Measurements from ENCODE around the gene ATAD3B. TPM values are rescaled to one million over a fixed set of nuclear protein-coding genes. Genes with fewer than 3 reads are reported as not detected.
A peak's percentile ranks its signal among the peaks of the same experiment; 100 is the strongest.

ATAD3B gene, protein sequence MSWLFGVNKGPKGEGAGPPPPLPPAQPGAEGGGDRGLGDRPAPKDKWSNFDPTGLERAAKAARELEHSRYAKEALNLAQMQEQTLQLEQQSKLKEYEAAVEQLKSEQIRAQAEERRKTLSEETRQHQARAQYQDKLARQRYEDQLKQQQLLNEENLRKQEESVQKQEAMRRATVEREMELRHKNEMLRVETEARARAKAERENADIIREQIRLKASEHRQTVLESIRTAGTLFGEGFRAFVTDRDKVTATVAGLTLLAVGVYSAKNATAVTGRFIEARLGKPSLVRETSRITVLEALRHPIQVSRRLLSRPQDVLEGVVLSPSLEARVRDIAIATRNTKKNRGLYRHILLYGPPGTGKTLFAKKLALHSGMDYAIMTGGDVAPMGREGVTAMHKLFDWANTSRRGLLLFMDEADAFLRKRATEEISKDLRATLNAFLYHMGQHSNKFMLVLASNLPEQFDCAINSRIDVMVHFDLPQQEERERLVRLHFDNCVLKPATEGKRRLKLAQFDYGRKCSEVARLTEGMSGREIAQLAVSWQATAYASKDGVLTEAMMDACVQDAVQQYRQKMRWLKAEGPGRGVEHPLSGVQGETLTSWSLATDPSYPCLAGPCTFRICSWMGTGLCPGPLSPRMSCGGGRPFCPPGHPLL
- total RNA-seq (2021; ENCODE audit: unreplicated experiment) (104 TPM), Bru-seq, nascent RNA (percentile 82 among the genes with signal in this experiment), BruChase-seq, experiment 1, labeled RNA remaining after a 2-hour chase (percentile 90 among the genes with signal in this experiment), BruChase-seq, experiment 2, labeled RNA remaining after a 6-hour chase (percentile 88 among the genes with signal in this experiment)
- 74.5 TPM for polyA plus RNA-seq (2012; ENCODE audit: insufficient read length)
- long read RNA-seq, full-length matches to known transcripts, result 186 of 262 reads
- long read RNA-seq, partial matches to known transcripts, result 47 of 262 reads
- long read RNA-seq, other reads (novel, unspliced or antisense), result 29 of 262 reads

DNA sequence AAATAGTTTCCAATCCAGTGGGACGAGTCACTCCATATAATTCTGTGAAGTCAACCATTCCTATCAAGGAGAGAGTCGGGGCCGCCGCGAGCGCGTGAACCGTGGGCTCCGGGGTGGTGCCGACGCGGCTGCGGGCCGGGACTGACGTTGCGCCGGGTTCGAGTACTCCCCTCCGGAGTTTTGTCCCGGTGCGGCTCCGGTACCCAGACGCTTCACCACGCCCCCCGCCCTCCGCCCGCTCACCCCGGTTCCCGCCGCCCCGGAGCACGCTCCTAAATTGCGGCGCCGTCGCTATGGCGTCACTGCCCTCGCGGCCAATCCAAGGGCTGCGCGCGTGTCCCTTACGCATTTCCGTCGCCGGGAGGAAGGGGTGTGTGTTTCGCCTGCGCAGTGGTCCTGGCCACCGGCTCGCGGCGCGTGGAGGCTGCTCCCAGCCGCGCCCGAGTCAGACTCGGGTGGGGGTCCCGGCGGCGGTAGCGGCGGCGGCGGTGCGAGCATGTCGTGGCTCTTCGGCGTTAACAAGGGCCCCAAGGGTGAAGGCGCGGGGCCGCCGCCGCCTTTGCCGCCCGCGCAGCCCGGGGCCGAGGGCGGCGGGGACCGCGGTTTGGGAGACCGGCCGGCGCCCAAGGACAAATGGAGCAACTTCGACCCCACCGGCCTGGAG is at the start of gene ATAD3B:
TSS of gene ATAD3B (plus strand) at position 377 of the 664 bp plus-strand sequence. CDS start at position 497, 120 bp downstream.
- Histone ChIP-seq H3K4me3 (ENCODE audit: low read depth in 2 of 2, low read length in 2 of 2) (peak within 1 kb of the TSS; percentile 75 to 84), H3K27ac (ENCODE audit: low read length) (peak within 1 kb of the TSS; percentile 98), H3K4me1 (ENCODE audit: control insufficient read depth, insufficient read depth, low read length) (peaks cover 9% of the 10 kb centered on the region; the same call in 1 of the 2 replicates), H3K9me3 (ENCODE audit: control insufficient read depth, insufficient read depth, low read depth, low read length) (no peaks in the 10 kb centered on the region), H3K27me3 (ENCODE audit: control insufficient read depth, insufficient read depth, low read length) (no peaks in the 10 kb centered on the region), H3K36me3 (ENCODE audit: control insufficient read depth, insufficient read depth, low read length) (peaks cover 3% of the 10 kb centered on the region; the same call in 1 of the 2 replicates)
- TF ChIP-seq TCF7L2 (IDR thresholded peaks at IDR 0.05; ENCODE audit: low read depth, low read length), result no peak
- TF ChIP-seq, protein P1, sequence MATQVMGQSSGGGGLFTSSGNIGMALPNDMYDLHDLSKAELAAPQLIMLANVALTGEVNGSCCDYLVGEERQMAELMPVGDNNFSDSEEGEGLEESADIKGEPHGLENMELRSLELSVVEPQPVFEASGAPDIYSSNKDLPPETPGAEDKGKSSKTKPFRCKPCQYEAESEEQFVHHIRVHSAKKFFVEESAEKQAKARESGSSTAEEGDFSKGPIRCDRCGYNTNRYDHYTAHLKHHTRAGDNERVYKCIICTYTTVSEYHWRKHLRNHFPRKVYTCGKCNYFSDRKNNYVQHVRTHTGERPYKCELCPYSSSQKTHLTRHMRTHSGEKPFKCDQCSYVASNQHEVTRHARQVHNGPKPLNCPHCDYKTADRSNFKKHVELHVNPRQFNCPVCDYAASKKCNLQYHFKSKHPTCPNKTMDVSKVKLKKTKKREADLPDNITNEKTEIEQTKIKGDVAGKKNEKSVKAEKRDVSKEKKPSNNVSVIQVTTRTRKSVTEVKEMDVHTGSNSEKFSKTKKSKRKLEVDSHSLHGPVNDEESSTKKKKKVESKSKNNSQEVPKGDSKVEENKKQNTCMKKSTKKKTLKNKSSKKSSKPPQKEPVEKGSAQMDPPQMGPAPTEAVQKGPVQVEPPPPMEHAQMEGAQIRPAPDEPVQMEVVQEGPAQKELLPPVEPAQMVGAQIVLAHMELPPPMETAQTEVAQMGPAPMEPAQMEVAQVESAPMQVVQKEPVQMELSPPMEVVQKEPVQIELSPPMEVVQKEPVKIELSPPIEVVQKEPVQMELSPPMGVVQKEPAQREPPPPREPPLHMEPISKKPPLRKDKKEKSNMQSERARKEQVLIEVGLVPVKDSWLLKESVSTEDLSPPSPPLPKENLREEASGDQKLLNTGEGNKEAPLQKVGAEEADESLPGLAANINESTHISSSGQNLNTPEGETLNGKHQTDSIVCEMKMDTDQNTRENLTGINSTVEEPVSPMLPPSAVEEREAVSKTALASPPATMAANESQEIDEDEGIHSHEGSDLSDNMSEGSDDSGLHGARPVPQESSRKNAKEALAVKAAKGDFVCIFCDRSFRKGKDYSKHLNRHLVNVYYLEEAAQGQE (IDR thresholded peaks at IDR 0.05; ENCODE audit: insufficient read depth in 1 of 2, low read depth in 2 of 2, low read length in 1 of 2), result 0 out of 4 replicates have a peak, but pooled peaks of 1 of the 2 experiments have one; percentile 35
- peak; percentile 83; the same call in 1 of the 2 replicates for TF ChIP-seq SIN3A (IDR thresholded peaks at IDR 0.05; ENCODE audit: borderline replicate concordance, insufficient read depth, low read depth, low read length)
- TF ChIP-seq POLR2AphosphoS5 (IDR thresholded peaks at IDR 0.05; ENCODE audit: low read depth, low read length), result peak; percentile 70
- TF ChIP-seq, protein P2, sequence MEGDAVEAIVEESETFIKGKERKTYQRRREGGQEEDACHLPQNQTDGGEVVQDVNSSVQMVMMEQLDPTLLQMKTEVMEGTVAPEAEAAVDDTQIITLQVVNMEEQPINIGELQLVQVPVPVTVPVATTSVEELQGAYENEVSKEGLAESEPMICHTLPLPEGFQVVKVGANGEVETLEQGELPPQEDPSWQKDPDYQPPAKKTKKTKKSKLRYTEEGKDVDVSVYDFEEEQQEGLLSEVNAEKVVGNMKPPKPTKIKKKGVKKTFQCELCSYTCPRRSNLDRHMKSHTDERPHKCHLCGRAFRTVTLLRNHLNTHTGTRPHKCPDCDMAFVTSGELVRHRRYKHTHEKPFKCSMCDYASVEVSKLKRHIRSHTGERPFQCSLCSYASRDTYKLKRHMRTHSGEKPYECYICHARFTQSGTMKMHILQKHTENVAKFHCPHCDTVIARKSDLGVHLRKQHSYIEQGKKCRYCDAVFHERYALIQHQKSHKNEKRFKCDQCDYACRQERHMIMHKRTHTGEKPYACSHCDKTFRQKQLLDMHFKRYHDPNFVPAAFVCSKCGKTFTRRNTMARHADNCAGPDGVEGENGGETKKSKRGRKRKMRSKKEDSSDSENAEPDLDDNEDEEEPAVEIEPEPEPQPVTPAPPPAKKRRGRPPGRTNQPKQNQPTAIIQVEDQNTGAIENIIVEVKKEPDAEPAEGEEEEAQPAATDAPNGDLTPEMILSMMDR (IDR thresholded peaks at IDR 0.05), result no peak
- intact Hi-C loops (cut with micrococcal nuclease; ENCODE audit: unreplicated experiment) (no loop called here), in situ Hi-C loops (cut with HindIII; ENCODE audit: low pct_unique_long_range_greater_than_20kb, low sequenced_read_pairs) (no loop called here)
- POLR2A ChIA-PET, result no interaction called here
- CTCF ChIA-PET, result no interaction called here
- peak; percentile 97 for ATAC-seq
- DNase-seq (ENCODE audit: low read depth, low spot score), result peak; percentile 68
- BruUV-seq (replicated peaks), result no TSS peak

DNA sequence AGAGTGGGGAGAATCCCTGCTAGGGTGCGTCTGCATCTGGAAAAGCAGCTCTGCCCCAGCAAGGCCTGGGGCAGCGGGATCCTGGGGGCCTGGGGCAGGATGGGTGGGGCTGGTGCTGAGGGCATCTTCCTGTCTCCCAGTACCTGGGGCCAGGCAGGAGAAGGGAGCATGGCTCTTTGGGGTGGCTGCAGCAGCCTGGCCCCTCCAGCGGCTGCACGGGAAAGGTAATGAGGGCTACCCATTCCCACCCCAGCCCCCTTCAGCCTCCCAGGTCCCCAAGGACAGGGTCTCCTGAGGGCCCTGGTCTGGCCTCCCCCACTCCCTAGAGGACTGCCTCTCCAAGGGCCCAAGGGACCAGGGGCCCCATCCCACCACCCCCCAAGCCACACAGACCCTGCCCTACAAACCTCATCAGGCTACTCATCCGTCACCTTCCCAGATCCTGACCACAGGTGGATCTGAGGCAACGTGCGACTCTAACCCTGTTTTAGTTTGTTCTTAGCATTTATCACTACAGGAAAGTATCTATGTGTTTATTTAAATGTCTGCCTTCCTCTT is 49.6 kb upstream of the ATAD3B start:
- Histone ChIP-seq H3K27me3 (ENCODE audit: control insufficient read depth, insufficient read depth, low read length) (no peaks in the 10 kb centered on the region), H3K36me3 (ENCODE audit: control insufficient read depth, insufficient read depth, low read length) (no peaks in the 10 kb centered on the region), H3K4me3 (ENCODE audit: low read depth in 2 of 2, low read length in 2 of 2) (no peak overlapping the region), H3K4me1 (ENCODE audit: control insufficient read depth, insufficient read depth, low read length) (peaks cover 27% of the 10 kb centered on the region), H3K27ac (ENCODE audit: low read length) (peak overlapping the region; percentile 65), H3K9me3 (ENCODE audit: control insufficient read depth, insufficient read depth, low read depth, low read length) (no peaks in the 10 kb centered on the region)
- in situ Hi-C loops (cut with HindIII; ENCODE audit: low pct_unique_long_range_greater_than_20kb, low sequenced_read_pairs), result no loop called here
- BruUV-seq (replicated peaks), result no TSS peak
- no peak for ATAC-seq
- no peak for DNase-seq (ENCODE audit: low read depth, low spot score)
- CTCF ChIA-PET, result no interaction called here
- POLR2A ChIA-PET, result interaction anchor here (1.5 kb wide), 1 partner anchor 9 kb away, joined by 7 read pairs; no protein-coding TSS in a partner anchor
- intact Hi-C loops (cut with micrococcal nuclease; ENCODE audit: unreplicated experiment), result no loop called here
- TF ChIP-seq, protein P2 (IDR thresholded peaks at IDR 0.05), result no peak
- TF ChIP-seq, protein P1 (IDR thresholded peaks at IDR 0.05; ENCODE audit: insufficient read depth in 1 of 2, low read depth in 2 of 2, low read length in 1 of 2), result no peak

All from Panc1 (cell line).